DND-41 (cell line): ENCODE results near the gene AP3D1.

ENCODE experiments used
- ATAC-seq: fragments of 200-7000 bp; cut with Tn5 transposase; 3 replicates; pipeline ENCODE4 v1.9.1; 2021; ENCODE audit warnings: low read depth; ENCODE audit not compliant: insufficient read depth
- DNase-seq: peaks from one replicate; pipeline ENCODE4 v3.0.0-alpha.2; 2020
- H2AFZ ChIP-seq: 2 replicates; pipeline ENCODE4 v1.6.0; 2012; ENCODE audit warnings: low read depth, low read length
- H3K27ac ChIP-seq: 2 replicates; pipeline ENCODE4 v1.5.1; 2012; ENCODE audit warnings: low read length, inconsistent platforms
- H3K27me3 ChIP-seq: fragments of 200-600 bp; sonication (generic); 2 replicates; pipeline ENCODE4 v1.6.0; 2012; ENCODE audit warnings: low read length, mild to moderate bottlenecking, inconsistent platforms; ENCODE audit not compliant: insufficient read depth, poor library complexity
- H3K36me3 ChIP-seq: 2 replicates; pipeline ENCODE4 v1.5.1; 2012; ENCODE audit warnings: low read length, inconsistent platforms; ENCODE audit not compliant: insufficient read depth
- H3K4me1 ChIP-seq: 2 replicates; pipeline ENCODE4 v1.5.1; 2012; ENCODE audit warnings: mild to moderate bottlenecking, low read length; ENCODE audit not compliant: insufficient read depth
- H3K4me2 ChIP-seq: 2 replicates; pipeline ENCODE4 v1.6.0; 2012; ENCODE audit warnings: mild to moderate bottlenecking, moderate library complexity, low read length, inconsistent platforms; ENCODE audit not compliant: insufficient read depth
- H3K4me3 ChIP-seq, 2 experiments: fragments of 200-600 bp in 1 of 2; shearing (Covaris generic) in 1 of 2; 2 replicates each; pipeline ENCODE4 v1.5.1; 2012 to 2016; ENCODE audit warnings: inconsistent platforms in 2 of 2, low read length in 2 of 2, mild to moderate bottlenecking in 2 of 2, low read depth in 1 of 2, moderate library complexity in 1 of 2
- H3K79me2 ChIP-seq: 2 replicates; pipeline ENCODE4 v1.6.0; 2012; ENCODE audit warnings: low read length, inconsistent platforms; ENCODE audit not compliant: insufficient read depth
- H3K9ac ChIP-seq: 2 replicates; pipeline ENCODE4 v1.6.0; 2012; ENCODE audit warnings: low read depth, mild to moderate bottlenecking, inconsistent platforms, low read length, moderate library complexity
- H3K9me3 ChIP-seq: 2 replicates; pipeline ENCODE4 v1.5.1; 2012; ENCODE audit warnings: low read length, moderate library complexity, mild to moderate bottlenecking, inconsistent platforms; ENCODE audit not compliant: insufficient read depth, severe bottlenecking
- H4K20me1 ChIP-seq: 2 replicates; pipeline ENCODE4 v1.6.0; 2012; ENCODE audit warnings: low read length; ENCODE audit not compliant: insufficient read depth
- CTCF ChIP-seq: IDR thresholded peaks from 2 replicates; pipeline ENCODE4 v1.5.1; 2012; ENCODE audit warnings: borderline replicate concordance, low read length, moderate library complexity, mild to moderate bottlenecking; ENCODE audit not compliant: poor library complexity, severe bottlenecking; ENCODE audit errors: extremely low read depth
- EZH2 ChIP-seq: IDR thresholded peaks from 3 replicates; pipeline ENCODE4 v1.6.1; 2012; ENCODE audit warnings: borderline replicate concordance, low read depth, mild to moderate bottlenecking, moderate library complexity, low read length, inconsistent platforms; ENCODE audit not compliant: severe bottlenecking

Gene AP3D1

GRCh38 chr19:2117215-2117960 lies 34.0 kb downstream of the AP3D1 start:
- H3K36me3 ChIP-seq = peaks cover 96% of the 10 kb centered on the region
- ATAC-seq = no peak
- TF ChIP-seq CTCF (no peak), EZH2 (no peak)

GRCh38 chr19:2116507-2116906 lies 34.9 kb downstream of the AP3D1 start:
- Histone ChIP-seq H3K4me2 (no peak overlapping the region), H3K9ac (no peak overlapping the region), H3K4me3 (no peak overlapping the region), H3K36me3 (peaks cover 96% of the 10 kb centered on the region), H4K20me1 (peaks cover 33% of the 10 kb centered on the region), H2AFZ (no peak overlapping the region), H3K9me3 (no peaks in the 10 kb centered on the region), H3K4me1 (no peaks in the 10 kb centered on the region), H3K27me3 (no peaks in the 10 kb centered on the region), H3K27ac (no peak overlapping the region), H3K79me2 (peaks cover 6% of the 10 kb centered on the region; the same call in 1 of the 2 replicates)
- no peak for DNase-seq
- TF ChIP-seq CTCF (no peak), EZH2 (no peak)
- ATAC-seq = no peak

More at GRCh38 chr19:2117215-2117960, 34.0 kb downstream of the AP3D1 start:
- no peak for DNase-seq
- Histone ChIP-seq H3K9me3 (no peaks in the 10 kb centered on the region), H3K79me2 (peaks cover 6% of the 10 kb centered on the region; the same call in 1 of the 2 replicates), H3K4me2 (no peak overlapping the region), H2AFZ (no peak overlapping the region), H3K27me3 (no peaks in the 10 kb centered on the region), H4K20me1 (peaks cover 39% of the 10 kb centered on the region), H3K4me1 (no peaks in the 10 kb centered on the region), H3K27ac (no peak overlapping the region), H3K9ac (no peak overlapping the region), H3K4me3 (no peak overlapping the region)

- ATAC-seq = no peak
- TF ChIP-seq CTCF (no peak), EZH2 (no peak)
Measured at GRCh38 chr19:2115911-2116426, 35.4 kb downstream of the AP3D1 start.

More at GRCh38 chr19:2115911-2116426, 35.4 kb downstream of the AP3D1 start:
- Histone ChIP-seq H3K4me3 (no peak overlapping the region), H3K79me2 (peaks cover 6% of the 10 kb centered on the region; the same call in 1 of the 2 replicates), H3K36me3 (peaks cover 96% of the 10 kb centered on the region), H3K4me2 (no peak overlapping the region), H3K9ac (no peak overlapping the region), H3K4me1 (no peaks in the 10 kb centered on the region), H3K27ac (no peak overlapping the region), H3K27me3 (no peaks in the 10 kb centered on the region), H4K20me1 (peaks cover 28% of the 10 kb centered on the region), H3K9me3 (no peaks in the 10 kb centered on the region), H2AFZ (no peak overlapping the region)
- DNase-seq = no peak
